ENCODE measurements around the gene CLMN. TPM values are rescaled to one million over a fixed set of nuclear protein-coding genes. Genes with fewer than 3 reads are reported as not detected.

The CLMN gene
- total RNA-seq, 1 experiment from 2014 or later = 33.4 TPM

GRCh38 chr14:95250140-95250769 lies 69.5 kb downstream of the CLMN start:
- BruUV-seq (replicated peaks) = no TSS peak
- Histone ChIP-seq H3K4me2 (ENCODE audit: low read length) (peak overlapping the region; percentile 86), H3K27ac (ENCODE audit: low read depth, low read length) (no peak overlapping the region), H3K9me2 (ENCODE audit: insufficient read depth) (no peaks in the 10 kb centered on the region; the same call in 1 of the 2 replicates), H3K79me2 (ENCODE audit: insufficient read depth, low read length) (no peaks in the 10 kb centered on the region), H3K4me1 (ENCODE audit: control insufficient read depth in 1 of 2, insufficient read depth in 2 of 2, low read length in 2 of 2) (peaks cover 25 to 54% of the 10 kb centered on the region in 2 experiments), H4K20me1 (ENCODE audit: insufficient read depth) (no peaks in the 10 kb centered on the region), H3K9me3 (ENCODE audit: control insufficient read depth in 1 of 2, insufficient read depth in 1 of 2, low read depth in 1 of 2, low read length in 2 of 2) (no peaks in the 10 kb centered on the region), H3K27me3 (ENCODE audit: insufficient read depth, low read length) (no peaks in the 10 kb centered on the region), H2AFZ (ENCODE audit: low read depth, low read length, poor library complexity, severe bottlenecking) (no peak overlapping the region), H3K36me3 (ENCODE audit: control insufficient read depth in 1 of 2, insufficient read depth in 2 of 2, low read length in 2 of 2) (no peaks in the 10 kb centered on the region), H3K4me3 (replicated peaks in 1 of 2; ENCODE audit: low read depth in 1 of 2, low read length in 2 of 2) (0 out of 4 replicates have a peak overlapping the region, but pooled peaks of 1 of the 2 experiments have one; percentile 52), H3K9ac (ENCODE audit: low read length) (peak overlapping the region; percentile 53)
- ChIA-PET RAD21 (ENCODE audit: low non-redundant PET in 1 of 2, low total read pairs in 2 of 2, uncharacterized antibody in 2 of 2, unreplicated experiment in 2 of 2) (no interaction called here), CTCF (no interaction called here), POLR2A (no interaction called here)
- intact Hi-C loops (cut with micrococcal nuclease) = no loop called here
- TF ChIP-seq RAD21 (IDR thresholded peaks at IDR 0.05; ENCODE audit: low read depth) (no peak), REST (IDR thresholded peaks at IDR 0.05; ENCODE audit: low read depth) (no peak), POLR2A (IDR thresholded peaks at IDR 0.05; ENCODE audit: borderline replicate concordance, extremely low read depth, insufficient read depth, insufficient read length) (no peak), YY1 (IDR thresholded peaks at IDR 0.05; ENCODE audit: extremely low read depth, insufficient replicate concordance, low read depth, low read length) (no peak), MAX (IDR thresholded peaks at IDR 0.05) (no peak), TCF7L2 (IDR thresholded peaks at IDR 0.05; ENCODE audit: borderline replicate concordance, extremely low read depth, insufficient read depth, insufficient read length) (no peak), EZH2 (IDR thresholded peaks at IDR 0.05) (no peak), SIN3A (IDR thresholded peaks at IDR 0.05; ENCODE audit: low read depth) (no peak), EZH2phosphoT487 (IDR thresholded peaks at IDR 0.05; ENCODE audit: borderline replicate concordance) (no peak)
- ATAC-seq (no peak), DNase-seq (ENCODE audit: low read depth, low spot score) (no peak)
